Neural cell (in vitro differentiated cells): ENCODE data around the gene GP5. TPM values are rescaled to one million over a fixed set of nuclear protein-coding genes. Genes with fewer than 3 reads are reported as not detected.

Experiments
- H2AFZ ChIP-seq: fragments of 200-600, 300-800 bp; sonication (generic), shearing (Covaris generic); 2 replicates; pipeline ENCODE4 v1.6.0; 2014; ENCODE audit warnings: low read depth, mild to moderate bottlenecking, antibody characterized with exemption, low read length, moderate library complexity
- H3F3A ChIP-seq: fragments of 200-600 bp; shearing (Covaris generic); 2 replicates; pipeline ENCODE4 v1.6.1; 2016; ENCODE audit warnings: mild to moderate bottlenecking, moderate library complexity, mixed read lengths, antibody characterized with exemption, low read length; ENCODE audit not compliant: insufficient read depth, poor library complexity, severe bottlenecking
- H3K27ac ChIP-seq: fragments of 200-600, 300-800 bp; sonication (generic), shearing (Covaris generic); 2 replicates; pipeline ENCODE4 v1.5.1; 2014; ENCODE audit warnings: mild to moderate bottlenecking, low read length, moderate library complexity
- H3K27me3 ChIP-seq: fragments of 300-800, 200-600 bp; sonication (generic), shearing (Covaris generic); 2 replicates; pipeline ENCODE4 v1.6.0; 2014; ENCODE audit warnings: mild to moderate bottlenecking, low read depth, low read length, moderate library complexity; ENCODE audit not compliant: insufficient read depth
- H3K36me3 ChIP-seq: fragments of 300-800, 200-600 bp; sonication (generic), shearing (Covaris generic); 2 replicates; pipeline ENCODE4 v1.5.1; 2014; ENCODE audit warnings: mild to moderate bottlenecking, antibody characterized with exemption, low read length, moderate library complexity; ENCODE audit not compliant: insufficient read depth
- H3K4me2 ChIP-seq: fragments of 300-800, 200-600 bp; sonication (generic), shearing (Covaris generic); 2 replicates; pipeline ENCODE4 v1.6.0; 2014; ENCODE audit warnings: mild to moderate bottlenecking, low read length
- H3K4me3 ChIP-seq: fragments of 300-800, 200-600 bp; sonication (generic), shearing (Covaris generic); 2 replicates; pipeline ENCODE4 v1.5.1; 2014; ENCODE audit warnings: mild to moderate bottlenecking, low read length, moderate library complexity
- H3K79me2 ChIP-seq: fragments of 200-600 bp; shearing (Covaris generic); replicated peaks from 2 replicates; pipeline ENCODE4 v1.6.0; 2014; ENCODE audit warnings: mild to moderate bottlenecking, low read length, moderate library complexity; ENCODE audit not compliant: insufficient read depth
- H3K9ac ChIP-seq: fragments of 300-800, 200-600 bp; sonication (generic), shearing (Covaris generic); 2 replicates; pipeline ENCODE4 v1.6.1; 2016; ENCODE audit warnings: mild to moderate bottlenecking, low read length, mixed read lengths
- H3K9me2 ChIP-seq: fragments of 200-600 bp; shearing (Covaris generic); 2 replicates; pipeline ENCODE4 v1.6.1; 2016; ENCODE audit warnings: mild to moderate bottlenecking, low read length, mixed read lengths; ENCODE audit not compliant: insufficient read depth
- H3K9me3 ChIP-seq: fragments of 200-600, 300-800 bp; sonication (generic), shearing (Covaris generic); 2 replicates; pipeline ENCODE4 v1.6.1; 2016; ENCODE audit warnings: mild to moderate bottlenecking, mixed run types, low read length, moderate library complexity, mixed read lengths
- H4K20me1 ChIP-seq: fragments of 200-600 bp; shearing (Covaris generic); 2 replicates; pipeline ENCODE4 v1.6.1; 2016; ENCODE audit warnings: mild to moderate bottlenecking, mixed run types; ENCODE audit not compliant: insufficient read depth
- EP300 ChIP-seq: fragments of 450-650 bp; conservative IDR thresholded peaks from 2 replicates; pipeline ENCODE4 v1.6.1; 2014; ENCODE audit warnings: antibody characterized with exemption, mild to moderate bottlenecking, moderate library complexity; ENCODE audit not compliant: poor library complexity, severe bottlenecking
- EZH2 ChIP-seq: fragments of 200-600, 300-800 bp; shearing (Covaris generic), sonication (generic); IDR thresholded peaks from 2 replicates; pipeline ENCODE4 v1.6.1; 2014; ENCODE audit warnings: antibody characterized with exemption, low read length, borderline replicate concordance, mild to moderate bottlenecking; ENCODE audit not compliant: insufficient read depth, poor library complexity, severe bottlenecking
- MXI1 ChIP-seq: fragments of 450-650 bp; conservative IDR thresholded peaks from 2 replicates; pipeline ENCODE4 v1.6.1; 2014; ENCODE audit warnings: antibody characterized with exemption, mild to moderate bottlenecking; ENCODE audit not compliant: poor library complexity, severe bottlenecking
- POLR2AphosphoS5 ChIP-seq: IDR thresholded peaks from 2 replicates; pipeline ENCODE4 v1.6.1; 2012
- RAD21 ChIP-seq: fragments of 450-650 bp; conservative IDR thresholded peaks from 2 replicates; pipeline ENCODE4 v1.6.1; 2014; ENCODE audit warnings: antibody characterized with exemption, mild to moderate bottlenecking, moderate library complexity
- SMC3 ChIP-seq: fragments of 450-650 bp; conservative IDR thresholded peaks from 2 replicates; pipeline ENCODE4 v1.6.1; 2014; ENCODE audit warnings: antibody characterized with exemption, mild to moderate bottlenecking, moderate library complexity; ENCODE audit not compliant: poor library complexity
- TAF1 ChIP-seq: IDR thresholded peaks from 2 replicates; pipeline ENCODE4 v1.6.1; 2012; ENCODE audit warnings: low read depth
- polyA minus RNA-seq: library from RNA; depleted of rRNA, polyadenylated mRNA; stranded (reverse); fragments of >200 nt; gene quantifications from 2 replicates; pipeline ENCODE4 v1.2.3, GENCODE V29; 2014
- polyA plus RNA-seq: library from polyadenylated mRNA; depleted of rRNA; stranded (reverse); fragments of >200 nt; gene quantifications from 2 replicates; pipeline ENCODE4 v1.2.3, GENCODE V29; 2014
- TF ChIP-seq, protein P1 (sequence below): fragments of 450-650 bp; IDR thresholded peaks from 2 replicates; pipeline ENCODE4 v1.5.1; 2014; ENCODE audit warnings: antibody characterized with exemption, mild to moderate bottlenecking, moderate library complexity; ENCODE audit not compliant: poor library complexity, severe bottlenecking
- TF ChIP-seq, protein P2 (sequence below): IDR thresholded peaks from 2 replicates; pipeline ENCODE4 v1.6.1; 2012; ENCODE audit warnings: borderline replicate concordance

The GP5 gene, protein sequence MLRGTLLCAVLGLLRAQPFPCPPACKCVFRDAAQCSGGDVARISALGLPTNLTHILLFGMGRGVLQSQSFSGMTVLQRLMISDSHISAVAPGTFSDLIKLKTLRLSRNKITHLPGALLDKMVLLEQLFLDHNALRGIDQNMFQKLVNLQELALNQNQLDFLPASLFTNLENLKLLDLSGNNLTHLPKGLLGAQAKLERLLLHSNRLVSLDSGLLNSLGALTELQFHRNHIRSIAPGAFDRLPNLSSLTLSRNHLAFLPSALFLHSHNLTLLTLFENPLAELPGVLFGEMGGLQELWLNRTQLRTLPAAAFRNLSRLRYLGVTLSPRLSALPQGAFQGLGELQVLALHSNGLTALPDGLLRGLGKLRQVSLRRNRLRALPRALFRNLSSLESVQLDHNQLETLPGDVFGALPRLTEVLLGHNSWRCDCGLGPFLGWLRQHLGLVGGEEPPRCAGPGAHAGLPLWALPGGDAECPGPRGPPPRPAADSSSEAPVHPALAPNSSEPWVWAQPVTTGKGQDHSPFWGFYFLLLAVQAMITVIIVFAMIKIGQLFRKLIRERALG
- polyA plus RNA-seq (0.14 and 0.16 TPM in 2 replicates), polyA minus RNA-seq (0.35 and 0.49 TPM in 2 replicates)

DNA sequence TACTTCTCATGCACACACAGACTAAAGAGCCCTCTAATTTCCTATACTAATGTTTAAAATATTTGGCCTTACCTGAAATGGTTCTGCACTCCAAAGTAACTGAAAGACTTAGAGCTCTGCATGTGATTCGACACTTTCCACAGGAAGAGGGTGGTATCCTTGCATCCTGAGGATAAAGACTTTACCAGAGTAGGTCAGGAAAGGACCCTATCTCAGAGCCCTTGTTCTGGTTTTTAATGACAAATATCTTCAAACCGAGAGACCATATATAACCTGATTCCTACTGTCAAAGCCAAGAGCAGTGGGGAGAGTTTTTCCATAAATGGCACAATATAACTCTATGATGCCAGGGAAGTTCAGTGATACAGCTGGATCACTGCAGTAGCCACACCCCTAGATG is at the start of gene GP5:
Gene GP5 (minus strand): TSS at position 101 of the 400 bp plus-strand sequence. CDS start 984 bp downstream, outside the sequence.
- no peak within 1 kb of the TSS for H3K4me2 ChIP-seq
- no peaks in the 10 kb centered on the region for H3K9me3 ChIP-seq
- H3K36me3 ChIP-seq = no peaks in the 10 kb centered on the region
- no peak within 1 kb of the TSS for H2AFZ ChIP-seq
- no peaks in the 10 kb centered on the region for H3K9me2 ChIP-seq
- H3K79me2 ChIP-seq = no peaks in the 10 kb centered on the region
- H3K9ac ChIP-seq = no peak within 1 kb of the TSS
- no peaks in the 10 kb centered on the region for H4K20me1 ChIP-seq
- H3K27me3 ChIP-seq = peaks cover 36% of the 10 kb centered on the region
- H3F3A ChIP-seq = no peaks in the 10 kb centered on the region
- H3K27ac ChIP-seq = no peak within 1 kb of the TSS
- peak within 1 kb of the TSS; percentile 51 for H3K4me3 ChIP-seq
- TF ChIP-seq SMC3 (no peak), EP300 (no peak), RAD21 (no peak), EZH2 (no peak), POLR2AphosphoS5 (no peak), MXI1 (no peak), TAF1 (no peak)
- TF ChIP-seq, protein P1, sequence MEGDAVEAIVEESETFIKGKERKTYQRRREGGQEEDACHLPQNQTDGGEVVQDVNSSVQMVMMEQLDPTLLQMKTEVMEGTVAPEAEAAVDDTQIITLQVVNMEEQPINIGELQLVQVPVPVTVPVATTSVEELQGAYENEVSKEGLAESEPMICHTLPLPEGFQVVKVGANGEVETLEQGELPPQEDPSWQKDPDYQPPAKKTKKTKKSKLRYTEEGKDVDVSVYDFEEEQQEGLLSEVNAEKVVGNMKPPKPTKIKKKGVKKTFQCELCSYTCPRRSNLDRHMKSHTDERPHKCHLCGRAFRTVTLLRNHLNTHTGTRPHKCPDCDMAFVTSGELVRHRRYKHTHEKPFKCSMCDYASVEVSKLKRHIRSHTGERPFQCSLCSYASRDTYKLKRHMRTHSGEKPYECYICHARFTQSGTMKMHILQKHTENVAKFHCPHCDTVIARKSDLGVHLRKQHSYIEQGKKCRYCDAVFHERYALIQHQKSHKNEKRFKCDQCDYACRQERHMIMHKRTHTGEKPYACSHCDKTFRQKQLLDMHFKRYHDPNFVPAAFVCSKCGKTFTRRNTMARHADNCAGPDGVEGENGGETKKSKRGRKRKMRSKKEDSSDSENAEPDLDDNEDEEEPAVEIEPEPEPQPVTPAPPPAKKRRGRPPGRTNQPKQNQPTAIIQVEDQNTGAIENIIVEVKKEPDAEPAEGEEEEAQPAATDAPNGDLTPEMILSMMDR = no peak
- TF ChIP-seq, protein P2, sequence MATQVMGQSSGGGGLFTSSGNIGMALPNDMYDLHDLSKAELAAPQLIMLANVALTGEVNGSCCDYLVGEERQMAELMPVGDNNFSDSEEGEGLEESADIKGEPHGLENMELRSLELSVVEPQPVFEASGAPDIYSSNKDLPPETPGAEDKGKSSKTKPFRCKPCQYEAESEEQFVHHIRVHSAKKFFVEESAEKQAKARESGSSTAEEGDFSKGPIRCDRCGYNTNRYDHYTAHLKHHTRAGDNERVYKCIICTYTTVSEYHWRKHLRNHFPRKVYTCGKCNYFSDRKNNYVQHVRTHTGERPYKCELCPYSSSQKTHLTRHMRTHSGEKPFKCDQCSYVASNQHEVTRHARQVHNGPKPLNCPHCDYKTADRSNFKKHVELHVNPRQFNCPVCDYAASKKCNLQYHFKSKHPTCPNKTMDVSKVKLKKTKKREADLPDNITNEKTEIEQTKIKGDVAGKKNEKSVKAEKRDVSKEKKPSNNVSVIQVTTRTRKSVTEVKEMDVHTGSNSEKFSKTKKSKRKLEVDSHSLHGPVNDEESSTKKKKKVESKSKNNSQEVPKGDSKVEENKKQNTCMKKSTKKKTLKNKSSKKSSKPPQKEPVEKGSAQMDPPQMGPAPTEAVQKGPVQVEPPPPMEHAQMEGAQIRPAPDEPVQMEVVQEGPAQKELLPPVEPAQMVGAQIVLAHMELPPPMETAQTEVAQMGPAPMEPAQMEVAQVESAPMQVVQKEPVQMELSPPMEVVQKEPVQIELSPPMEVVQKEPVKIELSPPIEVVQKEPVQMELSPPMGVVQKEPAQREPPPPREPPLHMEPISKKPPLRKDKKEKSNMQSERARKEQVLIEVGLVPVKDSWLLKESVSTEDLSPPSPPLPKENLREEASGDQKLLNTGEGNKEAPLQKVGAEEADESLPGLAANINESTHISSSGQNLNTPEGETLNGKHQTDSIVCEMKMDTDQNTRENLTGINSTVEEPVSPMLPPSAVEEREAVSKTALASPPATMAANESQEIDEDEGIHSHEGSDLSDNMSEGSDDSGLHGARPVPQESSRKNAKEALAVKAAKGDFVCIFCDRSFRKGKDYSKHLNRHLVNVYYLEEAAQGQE = no peak

DNA sequence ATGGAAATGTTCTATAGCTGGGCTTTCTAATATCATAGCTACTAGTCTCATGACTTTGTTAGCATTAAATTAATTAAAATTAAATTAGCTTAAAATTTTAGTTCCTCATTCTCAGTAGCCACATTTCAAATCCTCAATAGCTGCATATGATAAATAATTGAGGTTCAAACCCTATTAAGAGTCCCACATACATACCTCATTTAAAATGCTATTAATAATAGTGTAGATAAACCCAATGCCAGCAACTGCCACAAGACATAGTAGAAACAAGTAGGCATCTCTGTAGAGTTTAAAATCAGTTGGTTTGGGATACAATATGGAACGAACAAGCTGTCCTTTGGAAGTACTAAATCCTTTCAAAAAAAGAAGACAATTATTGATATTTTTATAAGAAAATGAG is 48.6 kb upstream of the GP5 start:
- H3K79me2 ChIP-seq = no peaks in the 10 kb centered on the region

More for the DNA sequence above, 48.6 kb upstream of the GP5 start:
- no peak overlapping the region for H3K4me3 ChIP-seq
- no peak overlapping the region for H3K27ac ChIP-seq
- no peak for TF ChIP-seq POLR2AphosphoS5
- no peak for TF ChIP-seq TAF1
- TF ChIP-seq RAD21 = no peak
- TF ChIP-seq, protein P1 = no peak
- TF ChIP-seq EZH2 = no peak
- no peak overlapping the region for H2AFZ ChIP-seq
- H3F3A ChIP-seq = no peaks in the 10 kb centered on the region
- H4K20me1 ChIP-seq = no peaks in the 10 kb centered on the region
- H3K36me3 ChIP-seq = peaks cover 12% of the 10 kb centered on the region
- H3K9ac ChIP-seq = no peak overlapping the region
- no peak overlapping the region for H3K4me2 ChIP-seq
- H3K9me2 ChIP-seq = no peaks in the 10 kb centered on the region
- no peaks in the 10 kb centered on the region for H3K27me3 ChIP-seq
- no peaks in the 10 kb centered on the region for H3K9me3 ChIP-seq
